HG02798 (cell line): ENCODE measurements around the gene PHKB.
A peak's percentile ranks its signal among the peaks of the same experiment; 100 is the strongest.
"Not testable (repeated sequence)": the region's sequence is repeated elsewhere in the genome, so short reads cannot be mapped to it uniquely, and the experiment has no call there.

Source experiments
- ATAC-seq: cut with Tn5 transposase; IDR thresholded peaks from one replicate; pipeline ENCODE4 v1.9.1; 2021; ENCODE audit warnings: mild to moderate bottlenecking; ENCODE audit not compliant: unreplicated experiment, poor library complexity

Gene PHKB

DNA sequence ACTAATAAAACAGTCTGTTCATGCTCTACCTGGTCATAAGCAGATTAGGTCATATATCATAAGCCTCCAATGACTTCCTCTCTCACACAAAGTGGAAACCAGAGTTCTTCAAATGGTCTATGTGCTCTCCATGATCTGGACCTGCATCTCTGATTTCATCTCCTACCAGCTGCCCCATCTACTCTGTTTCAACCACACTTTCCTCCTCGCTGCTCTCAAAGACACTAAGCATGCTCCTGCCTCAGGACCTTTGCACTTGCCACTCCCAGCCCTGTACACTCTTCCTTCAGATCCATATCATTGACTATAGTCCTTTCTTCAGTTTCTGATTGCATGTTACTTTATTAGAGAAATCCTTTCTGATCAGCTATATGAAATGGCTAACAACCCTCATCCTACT lies 196.8 kb downstream of the PHKB start:
- ATAC-seq: no peak

DNA sequence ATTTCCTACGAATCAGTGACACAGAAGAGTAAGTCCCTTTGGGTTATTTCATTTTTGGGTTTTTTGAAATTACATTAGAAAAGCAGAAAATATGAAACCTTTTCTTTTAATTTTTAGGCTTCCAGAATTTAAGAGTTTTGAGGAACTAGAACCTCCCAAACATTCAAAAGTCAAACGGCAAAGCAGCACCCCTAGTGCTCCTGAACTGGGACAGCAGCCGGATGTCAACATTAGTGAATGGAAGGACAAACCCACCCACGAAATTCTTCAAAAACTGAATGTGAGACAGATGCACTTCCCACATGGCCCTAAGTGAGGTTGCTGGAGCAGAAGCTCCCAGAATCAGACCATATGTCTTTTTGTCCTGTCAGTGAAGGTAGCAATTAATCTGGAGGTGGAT lies 199.4 kb downstream of the PHKB start:
- no peak for ATAC-seq

DNA sequence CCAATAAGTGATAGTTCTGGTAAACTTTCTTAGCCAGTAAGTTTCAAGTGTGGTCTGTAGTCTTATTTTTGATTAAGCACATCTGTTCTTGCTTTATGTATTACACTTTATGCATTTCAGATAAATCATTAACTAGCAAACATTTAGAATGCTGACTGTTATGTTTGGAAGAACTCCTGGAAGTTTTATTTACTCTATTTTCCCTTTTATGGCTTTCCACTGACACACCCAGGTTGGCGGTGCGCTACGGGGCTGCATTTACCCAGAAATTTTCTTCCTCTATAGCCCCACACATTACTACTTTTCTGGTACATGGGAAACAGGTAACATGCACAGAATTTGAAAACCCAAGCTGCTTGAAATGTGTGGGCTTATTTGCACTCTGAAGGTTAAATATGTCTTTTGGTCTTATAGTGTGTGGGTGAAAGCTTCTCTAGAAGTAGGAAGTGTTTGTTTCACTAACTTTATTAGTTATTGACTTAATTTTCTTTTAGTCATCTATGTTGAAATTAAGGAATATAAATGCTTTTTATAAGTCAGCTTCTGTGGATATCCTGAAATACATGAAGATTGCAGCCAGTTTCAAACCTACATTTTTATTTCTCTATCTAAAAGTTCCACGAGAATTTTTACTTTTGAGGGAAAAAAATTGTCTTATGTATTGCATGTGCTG lies 203.7 kb downstream of the PHKB start:
- ATAC-seq: no peak

DNA sequence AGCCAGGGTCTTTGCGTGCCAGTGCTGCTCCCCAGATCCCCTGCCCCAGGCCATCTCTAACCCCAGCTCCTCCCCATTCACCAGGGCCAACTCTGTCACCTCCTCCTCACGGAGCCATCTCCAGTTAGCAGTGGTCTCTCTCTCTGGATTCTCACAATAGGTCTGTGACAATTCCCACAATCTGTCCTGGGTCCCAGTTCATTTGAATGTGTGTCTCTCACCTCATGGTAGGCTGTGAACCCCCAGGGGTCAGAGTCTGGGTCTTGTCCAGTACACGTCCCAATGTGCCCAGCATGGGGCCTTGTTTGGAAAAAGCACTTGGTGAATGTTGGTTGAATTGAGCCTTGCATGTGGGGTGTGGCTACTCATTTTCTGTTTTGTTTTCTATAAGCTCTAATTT lies 205.3 kb downstream of the PHKB start:
- no peak for ATAC-seq

DNA sequence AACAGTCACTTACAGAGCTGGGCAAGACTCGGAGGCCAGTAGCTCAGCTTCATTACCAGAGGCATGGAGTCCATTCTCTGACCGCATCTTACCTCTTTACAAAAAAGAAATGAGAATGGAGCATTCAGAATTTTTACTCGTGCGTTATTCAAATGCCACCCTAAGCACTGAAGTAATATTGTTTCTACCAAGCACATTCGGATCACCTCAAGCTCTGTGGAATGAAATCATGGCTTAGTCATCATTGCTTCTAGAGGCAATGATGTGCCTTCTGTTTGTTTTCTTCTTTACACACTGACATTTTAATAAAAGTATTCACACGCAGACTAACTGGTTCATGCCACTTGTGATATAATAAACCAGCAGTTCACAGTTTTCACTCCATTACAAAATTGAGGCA lies 206.8 kb downstream of the PHKB start:
- no peak for ATAC-seq

DNA sequence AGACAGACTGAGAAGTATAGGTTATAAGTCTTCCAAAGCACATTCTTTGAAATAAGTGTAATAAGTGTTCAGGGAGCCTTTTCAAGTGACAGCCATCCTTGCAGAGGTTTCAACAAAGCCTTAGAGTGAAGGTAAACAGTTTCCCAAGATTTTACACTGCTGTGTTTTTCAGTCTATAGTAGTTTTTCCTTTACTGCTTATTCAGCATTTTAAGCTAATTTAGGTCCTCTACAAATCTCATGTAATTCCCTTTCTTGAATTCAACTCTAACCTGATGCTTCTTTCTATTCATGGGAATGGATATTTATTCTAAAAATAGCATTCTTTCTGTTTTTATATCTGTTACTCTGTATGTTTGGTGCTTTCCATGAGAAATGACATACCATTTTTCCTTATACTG lies 211.3 kb downstream of the PHKB start:
- ATAC-seq: no peak

DNA sequence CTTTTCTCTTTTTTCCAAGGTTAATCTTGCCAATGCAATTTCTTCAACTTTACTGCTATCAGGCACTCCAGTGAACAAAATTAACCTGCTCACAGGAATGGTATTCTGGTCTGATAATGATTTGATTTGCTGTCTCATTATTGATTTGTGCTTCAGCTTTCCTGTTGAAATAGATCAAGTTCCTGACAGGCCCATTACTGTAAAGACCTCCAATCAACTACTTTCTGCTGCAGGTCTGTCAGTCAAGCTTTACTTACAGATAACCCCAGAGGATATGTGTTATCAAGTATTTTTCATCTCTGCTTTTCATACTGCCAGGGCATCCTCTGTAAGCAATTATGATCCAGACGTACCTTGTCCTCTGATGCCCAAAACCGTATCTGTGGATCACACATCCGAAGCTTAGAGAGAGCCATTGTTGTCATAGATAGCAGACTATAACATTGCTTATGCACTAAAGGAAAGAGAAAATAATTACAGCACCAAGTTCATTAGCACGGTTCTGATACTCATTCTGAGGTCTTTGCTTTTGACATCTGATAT lies 215.6 kb downstream of the PHKB start:
- ATAC-seq: no peak

DNA sequence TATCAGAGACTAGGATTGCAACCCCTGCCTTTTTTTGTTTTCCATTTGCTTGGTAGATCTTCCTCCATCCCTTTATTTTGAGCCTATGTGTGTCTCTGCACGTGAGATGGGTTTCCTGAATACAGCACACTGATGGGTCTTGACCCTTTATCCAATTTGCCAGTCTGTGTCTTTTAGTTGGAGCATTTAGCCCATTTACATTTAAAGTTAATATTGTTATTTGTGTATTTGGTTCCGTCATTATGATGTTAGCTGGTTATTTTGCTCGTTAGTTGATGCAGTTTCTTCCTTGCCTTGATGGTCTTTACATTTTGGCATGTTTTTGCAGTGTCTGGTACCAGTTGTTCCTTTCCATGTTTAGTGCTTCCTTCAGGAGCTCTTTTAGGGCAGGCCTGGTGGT lies 220.4 kb downstream of the PHKB start:
- ATAC-seq: not testable (repeated sequence)

DNA sequence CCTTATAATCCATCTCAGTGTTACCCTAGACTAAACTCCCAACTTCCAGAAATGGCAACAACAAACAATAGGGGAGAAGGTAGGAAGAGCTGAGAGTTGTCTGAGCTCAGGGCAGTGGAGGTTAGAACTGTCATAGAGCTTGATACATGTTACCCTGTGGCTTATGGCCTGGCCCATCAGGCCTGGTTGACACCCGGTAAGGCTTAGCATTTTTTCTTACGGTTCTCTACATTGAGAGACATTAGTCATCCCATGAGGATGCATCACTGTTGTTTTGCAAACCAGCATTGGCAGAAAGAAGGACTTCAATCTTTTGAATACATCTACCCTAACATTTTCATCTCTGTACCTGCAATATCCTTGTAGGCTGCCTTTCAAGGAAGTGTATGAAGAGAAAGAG lies 226.6 kb downstream of the PHKB start:
- ATAC-seq: no peak

DNA sequence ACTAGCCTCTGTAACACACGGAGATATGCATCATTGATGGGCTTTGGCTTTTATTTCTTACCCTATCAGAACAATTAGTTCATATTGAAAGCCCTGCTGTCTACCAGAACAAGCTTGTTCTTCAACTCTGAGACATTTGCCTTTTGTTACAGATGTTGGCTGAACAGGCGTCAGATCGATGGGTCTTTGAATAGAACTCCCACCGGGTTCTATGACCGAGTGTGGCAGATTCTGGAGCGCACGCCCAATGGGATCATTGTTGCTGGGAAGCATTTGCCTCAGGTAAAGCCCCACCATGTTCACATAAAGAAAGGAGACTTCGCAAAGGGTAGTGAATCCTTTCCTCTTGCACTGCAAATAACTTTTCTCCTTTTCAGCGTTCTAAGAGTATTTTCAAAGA lies 232.1 kb downstream of the PHKB start:
- ATAC-seq: no peak

DNA sequence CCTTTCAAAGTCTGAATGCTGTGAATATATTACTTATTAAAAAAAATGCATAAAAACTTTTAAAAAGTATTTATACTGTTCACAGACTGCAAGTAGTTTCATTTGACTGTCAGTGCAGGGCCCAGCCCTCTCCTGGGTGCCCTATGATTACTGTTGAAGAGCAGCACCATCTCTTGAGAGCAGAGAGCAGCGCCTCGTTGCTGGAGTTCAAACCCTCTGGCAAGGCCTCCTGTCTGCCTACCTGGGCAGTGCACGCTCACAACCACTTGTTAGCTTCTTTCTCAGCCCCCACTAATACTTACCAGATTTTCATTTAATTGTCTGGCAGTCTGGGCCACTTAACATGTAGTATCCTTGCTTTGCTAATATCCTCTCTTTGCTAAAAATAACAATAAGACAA lies 233.4 kb downstream of the PHKB start:
- no peak for ATAC-seq

DNA sequence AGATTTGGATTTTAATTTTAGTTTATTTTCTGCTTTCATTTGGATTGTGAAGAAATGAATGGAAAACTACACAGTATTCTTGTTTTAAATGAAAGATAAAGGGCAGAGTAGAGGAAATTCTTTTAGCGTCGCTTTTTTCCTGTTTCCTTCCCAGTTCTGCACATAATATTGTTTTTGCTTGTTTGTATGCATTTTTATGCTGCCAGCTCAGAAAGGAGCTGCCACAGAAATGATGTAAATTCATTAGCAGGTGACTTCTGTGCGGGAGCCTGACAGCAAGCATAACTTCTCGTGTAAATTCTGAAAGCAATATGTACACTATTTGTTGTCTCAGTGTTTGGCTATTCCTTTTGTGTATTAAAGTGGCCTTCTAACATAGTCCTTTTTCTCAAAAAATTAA lies 234.6 kb downstream of the PHKB start:
- no peak for ATAC-seq

DNA sequence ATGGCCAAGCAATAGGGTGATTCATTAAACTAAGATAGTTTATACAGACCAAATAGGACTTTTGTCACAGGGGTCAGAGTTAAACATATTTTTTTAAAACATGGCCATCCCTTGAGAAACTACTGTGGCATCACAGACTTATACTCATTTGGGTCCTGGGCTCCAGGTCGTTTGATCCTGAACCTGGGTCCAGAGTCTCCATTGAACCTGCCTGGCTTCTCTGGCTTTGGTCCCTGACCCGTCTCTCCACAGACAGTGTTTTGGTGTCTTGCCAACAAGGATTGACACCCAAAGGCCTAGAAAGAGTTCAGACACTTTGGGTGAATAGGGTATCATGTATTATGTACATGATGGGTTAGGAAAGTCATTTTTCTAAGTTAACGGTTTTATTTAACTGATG lies 236.7 kb downstream of the PHKB start:
- ATAC-seq: no peak

DNA sequence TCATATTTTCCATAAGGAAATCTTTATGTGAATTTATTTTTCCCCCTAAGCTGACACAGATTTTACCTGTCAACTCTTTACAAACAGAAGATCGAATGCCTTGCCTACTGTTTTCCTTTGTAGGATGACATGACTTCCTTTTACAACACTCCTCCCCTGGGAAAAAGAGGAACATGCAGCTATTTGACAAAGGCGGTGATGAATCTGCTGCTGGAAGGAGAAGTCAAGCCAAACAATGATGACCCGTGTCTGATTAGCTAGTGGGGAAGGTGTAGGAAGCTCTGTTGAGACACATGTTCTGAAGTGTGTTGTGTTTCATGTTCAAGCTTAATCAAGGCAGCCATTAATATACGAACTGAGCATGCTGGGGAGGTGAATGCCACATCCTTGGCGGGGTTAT lies 238.0 kb downstream of the PHKB start:
- no peak for ATAC-seq

DNA sequence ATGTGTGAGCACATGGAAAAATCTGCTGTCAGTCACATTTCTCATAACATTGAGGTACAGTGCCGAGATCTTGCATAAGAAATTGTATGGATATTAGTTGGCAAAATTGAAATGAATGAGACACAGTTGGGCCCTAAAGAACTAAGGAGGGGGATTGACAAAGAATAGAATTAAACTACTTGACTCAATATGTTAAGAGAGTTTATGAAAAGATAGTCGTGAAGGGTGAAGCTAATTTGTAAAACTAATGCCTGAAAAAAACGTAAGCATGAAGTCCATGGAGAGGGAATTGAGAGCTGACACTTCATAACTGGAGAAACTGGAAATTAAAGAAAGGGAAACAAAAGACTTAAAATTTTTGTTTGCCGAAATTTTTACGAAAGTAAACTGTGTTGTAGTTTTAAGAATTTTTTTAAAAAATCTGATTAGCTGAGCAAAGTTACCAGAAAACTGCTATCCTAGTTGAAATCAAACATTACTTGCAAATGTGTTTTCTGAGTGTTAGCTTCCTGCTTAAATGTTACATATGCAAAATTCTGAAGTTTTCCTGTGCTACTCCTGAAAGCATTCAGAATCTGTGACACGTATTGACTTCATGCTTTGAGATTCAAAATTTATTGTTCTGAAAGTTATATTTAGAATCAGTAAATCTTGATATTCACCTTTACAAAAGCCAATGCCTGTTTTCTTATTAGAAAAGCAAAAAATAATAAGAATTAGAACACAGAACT lies 239.9 kb downstream of the PHKB start:
- no peak for ATAC-seq

DNA sequence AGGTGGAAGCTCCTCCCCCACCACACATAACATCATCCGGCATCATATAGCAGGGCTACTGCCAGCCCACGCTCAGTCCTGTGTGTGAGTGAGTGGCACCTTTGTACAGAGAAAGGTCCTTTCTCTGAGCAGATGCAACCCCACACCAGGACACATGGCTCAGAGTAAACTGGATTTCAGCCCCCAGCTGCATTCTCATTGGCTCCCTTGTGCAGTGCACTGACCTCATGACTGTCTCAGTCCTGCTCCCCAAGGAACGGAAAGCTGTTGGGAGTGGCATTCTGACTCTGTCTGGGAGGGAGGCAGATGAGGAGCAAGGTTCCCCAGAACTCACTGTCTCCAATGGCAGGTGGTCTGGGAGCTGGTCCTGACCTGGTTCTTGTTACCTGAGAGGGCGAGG lies 244.1 kb downstream of the PHKB start:
- no peak for ATAC-seq

DNA sequence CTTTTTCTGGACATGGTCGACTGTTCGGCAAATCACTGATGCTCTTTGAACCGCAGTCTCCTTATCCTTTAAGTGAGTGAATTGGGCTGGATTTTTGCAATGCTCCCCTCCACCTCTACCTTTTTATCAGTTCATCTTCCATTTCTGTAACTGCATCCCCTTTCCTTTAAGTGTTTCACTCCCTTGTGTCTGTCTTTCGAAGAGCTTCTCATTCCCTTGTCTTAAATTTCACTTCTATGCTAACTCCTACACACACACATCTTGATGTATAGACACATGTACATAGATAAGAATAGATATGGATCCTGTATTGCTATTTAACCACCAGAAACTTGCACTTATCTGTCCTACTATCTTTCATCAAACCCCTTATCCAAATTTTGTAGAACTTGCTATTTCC lies 250.7 kb downstream of the PHKB start:
- ATAC-seq: no peak

DNA sequence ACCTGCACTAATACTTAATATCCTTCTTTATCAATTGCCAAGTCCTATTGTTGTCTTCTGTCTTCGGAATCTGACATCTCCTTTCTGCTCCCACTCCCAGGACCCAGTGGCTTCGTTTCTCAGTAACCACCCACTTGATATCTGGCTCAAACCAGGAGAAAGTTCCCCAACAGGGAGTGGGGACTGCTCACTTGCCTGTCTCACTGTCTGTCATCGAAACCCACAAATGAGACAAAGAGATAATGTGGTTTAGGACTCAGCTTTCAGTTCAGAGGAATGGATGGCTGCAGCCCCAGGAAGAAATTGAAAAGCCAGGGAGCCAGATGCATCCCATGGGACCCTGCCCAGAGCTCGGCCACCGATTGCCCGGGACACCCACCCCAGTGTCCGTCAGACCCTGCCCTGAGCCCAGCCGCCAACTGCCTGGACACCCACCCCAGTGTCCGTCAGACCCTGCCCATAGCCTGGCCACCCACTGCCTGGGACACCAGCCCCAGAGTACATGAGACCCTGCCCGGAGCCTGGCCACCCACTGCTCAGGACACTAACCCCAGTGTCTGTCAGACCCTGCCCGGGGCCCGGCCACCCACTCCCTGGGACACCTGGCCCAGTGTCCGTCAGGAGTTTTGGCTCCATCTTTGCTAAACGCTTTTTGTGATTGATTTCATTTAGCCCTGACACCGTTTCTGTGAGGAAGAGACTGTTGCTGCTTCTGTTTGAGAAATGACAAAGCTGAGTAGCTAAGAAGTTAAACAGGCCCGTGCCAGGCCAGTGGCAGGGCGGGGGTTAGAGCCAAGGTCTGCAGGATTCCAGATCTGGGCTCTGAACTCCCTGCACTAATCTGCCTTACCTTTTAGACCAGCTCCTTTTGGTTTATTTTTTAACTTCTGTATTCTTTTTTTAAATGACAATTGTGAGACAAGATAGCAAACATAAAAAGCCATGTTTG lies 251.4 kb downstream of the PHKB start:
- ATAC-seq: peak; percentile 14

DNA sequence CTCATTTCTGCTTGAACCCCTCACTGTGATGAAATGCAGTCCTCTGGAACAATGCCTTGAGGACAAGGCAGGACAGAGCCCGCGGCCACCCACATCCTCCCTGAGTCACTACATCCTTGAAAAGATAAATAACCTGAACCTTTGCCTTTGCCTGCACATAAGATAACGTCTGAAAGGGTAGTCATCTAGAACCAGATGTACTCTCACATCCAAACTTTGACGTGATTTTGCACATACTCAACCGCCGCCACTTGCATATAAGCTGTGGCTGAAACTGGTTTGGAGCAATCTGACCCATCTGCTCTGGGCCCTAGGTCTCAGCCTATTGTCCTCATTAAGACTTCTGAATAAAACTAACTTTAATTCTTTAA lies 252.1 kb downstream of the PHKB start:
- ATAC-seq: peak; percentile 73

DNA sequence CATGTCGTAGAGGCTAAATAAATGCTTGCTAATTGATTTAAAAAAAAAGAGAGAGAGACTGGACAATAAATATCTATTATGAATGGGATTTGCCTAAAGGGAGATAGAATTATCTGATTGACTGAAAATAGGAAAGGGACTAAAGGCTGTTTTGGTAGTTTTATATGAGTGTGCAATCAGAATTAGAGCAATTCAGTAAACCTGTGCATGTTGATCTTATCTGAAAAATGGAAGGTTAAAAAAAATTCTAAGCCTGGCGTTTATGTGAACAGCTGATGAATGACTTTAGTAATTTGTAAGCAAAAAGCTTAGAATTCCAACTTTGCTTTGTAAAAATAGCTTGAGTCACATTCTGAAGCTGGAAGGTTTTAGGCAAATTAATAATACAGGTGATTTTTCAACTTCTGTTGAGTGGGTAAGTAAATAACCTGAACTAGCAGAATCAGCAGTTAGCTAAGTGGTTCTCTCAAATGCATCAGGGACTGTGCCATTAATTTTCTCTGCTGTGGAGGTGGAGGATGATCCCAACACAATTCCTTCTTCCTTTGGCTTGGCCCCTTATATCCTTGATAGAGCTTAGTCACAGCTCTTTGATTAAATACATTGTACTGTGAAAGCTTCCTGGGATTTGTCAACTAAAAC lies 254.4 kb downstream of the PHKB start:
- ATAC-seq: no peak
